ENCODE data around the gene GPD1. TPM values are rescaled to one million over a fixed set of nuclear protein-coding genes. Genes with fewer than 3 reads are reported as not detected.

The GPD1 gene
- total RNA-seq, 1 experiment from 2014 or later = 1.6 TPM

GRCh38 chr12:50111693-50112455 lies 8.1 kb downstream of the GPD1 start, which contains the start of gene COX14 (continued):
- peak; percentile 46 for TF ChIP-seq ZBTB33 (IDR thresholded peaks at IDR 0.05; ENCODE audit: extremely low read depth, insufficient replicate concordance, low read length)

- no peak for DNase-seq (ENCODE audit: low read depth, low spot score)
- intact Hi-C loops (cut with micrococcal nuclease) = loop anchor here (5.0 kb wide), 1 partner anchor 200 kb away; no protein-coding TSS in a partner anchor
- peak; percentile 39; the same call in 1 of the 2 replicates for TF ChIP-seq ZFX (IDR thresholded peaks at IDR 0.05)
- no peak for TF ChIP-seq ZNF274 (IDR thresholded peaks at IDR 0.05; ENCODE audit: low read depth, low read length)
- Histone ChIP-seq H3K4me3 (replicated peaks in 1 of 2; ENCODE audit: low read depth in 1 of 2, low read length in 2 of 2) (peak overlapping the region; percentile 93 to 99), H3K27me3 (ENCODE audit: insufficient read depth, low read length) (no peaks in the 10 kb centered on the region), H3K79me2 (ENCODE audit: insufficient read depth, low read length) (peaks cover 46% of the 10 kb centered on the region), H3K4me1 (ENCODE audit: control insufficient read depth in 1 of 2, insufficient read depth in 2 of 2, low read length in 2 of 2) (peaks cover 20 to 22% of the 10 kb centered on the region in 2 experiments), H3K9ac (ENCODE audit: low read length) (peak overlapping the region; percentile 85), H3K36me3 (ENCODE audit: control insufficient read depth in 1 of 2, insufficient read depth in 2 of 2, low read length in 2 of 2) (no peaks in the 10 kb centered on the region), H3K9me3 (ENCODE audit: control insufficient read depth in 1 of 2, insufficient read depth in 1 of 2, low read depth in 1 of 2, low read length in 2 of 2) (no peaks in the 10 kb centered on the region), H3K9me2 (ENCODE audit: insufficient read depth) (no peaks in the 10 kb centered on the region), H3K27ac (ENCODE audit: low read depth, low read length) (peak overlapping the region; percentile 77), H2AFZ (ENCODE audit: low read depth, low read length, poor library complexity, severe bottlenecking) (no peak overlapping the region), H4K20me1 (ENCODE audit: insufficient read depth) (no peaks in the 10 kb centered on the region), H3K4me2 (ENCODE audit: low read length) (peak overlapping the region; percentile 79)
- ATAC-seq = peak; percentile 5
- ChIA-PET POLR2A (interaction anchor here (0.6 to 2.8 kb wide), 11 partner anchors 9 to 171 kb away, joined by 3 to 20 read pairs (median 4); partner anchors contain the start of genes CERS5, GPD1, LIMA1 and SMARCD1), RAD21 (ENCODE audit: low non-redundant PET in 1 of 2, low total read pairs in 2 of 2, uncharacterized antibody in 2 of 2, unreplicated experiment in 2 of 2) (interaction anchor here (0.5 to 1.7 kb wide), 7 partner anchors 28 to 202 kb away, joined by 3 to 7 read pairs (median 3); partner anchors contain the start of gene SMARCD1 (in 1 of the 2)), CTCF (interaction anchor here (0.9 to 3.8 kb wide), 20 partner anchors 8 to 713 kb away, joined by 3 to 33 read pairs (median 6); partner anchors contain the start of genes CERS5, GPD1, LIMA1 and SMARCD1)
- TSS peak; percentile 40 for BruUV-seq (replicated peaks)
Observed at GRCh38 chr12:50112456-50113218, 8.8 kb downstream of the GPD1 start.

Measured in HCT116 (cell line).